ENCODE results near the gene ZNF425.

Gene ZNF425

GRCh38 chr7:149153346-149153745 is 27.2 kb upstream of the ZNF425 start:
- Histone ChIP-seq H3K36me3 (ENCODE audit: control insufficient read depth, insufficient read depth, low read length) (no peaks in the 10 kb centered on the region), H3K9me3 (ENCODE audit: control insufficient read depth, low read length) (no peaks in the 10 kb centered on the region), H3K4me1 (no peaks in the 10 kb centered on the region), H3K4me3 (ENCODE audit: low read depth, low read length) (no peak overlapping the region), H3K4me2 (ENCODE audit: low read length) (no peak overlapping the region), H3K79me2 (peaks cover 63% of the 10 kb centered on the region), H3K9ac (no peak overlapping the region), H3K27me3 (ENCODE audit: control insufficient read depth, insufficient read depth, low read length) (no peaks in the 10 kb centered on the region), H3K27ac (no peak overlapping the region), H2AFZ (no peak overlapping the region)
- TF ChIP-seq CTCF (IDR thresholded peaks at IDR 0.05) = no peak

- H3K4me2 ChIP-seq (ENCODE audit: low read length) = no peak overlapping the region
- H3K36me3 ChIP-seq (ENCODE audit: control insufficient read depth, insufficient read depth, low read length) = no peaks in the 10 kb centered on the region
- H3K27me3 ChIP-seq (ENCODE audit: control insufficient read depth, insufficient read depth, low read length) = no peaks in the 10 kb centered on the region
- no peak for TF ChIP-seq CTCF (IDR thresholded peaks at IDR 0.05)
- no peak overlapping the region for H3K27ac ChIP-seq
- no peak overlapping the region for H3K4me3 ChIP-seq (ENCODE audit: low read depth, low read length)
- H3K79me2 ChIP-seq = peaks cover 56% of the 10 kb centered on the region
- no peak overlapping the region for H3K9ac ChIP-seq
- no peak overlapping the region for H2AFZ ChIP-seq
- H3K9me3 ChIP-seq (ENCODE audit: control insufficient read depth, low read length) = no peaks in the 10 kb centered on the region
- no peaks in the 10 kb centered on the region for H3K4me1 ChIP-seq
Measured at GRCh38 chr7:149150981-149151380, 24.9 kb upstream of the ZNF425 start.

DNA sequence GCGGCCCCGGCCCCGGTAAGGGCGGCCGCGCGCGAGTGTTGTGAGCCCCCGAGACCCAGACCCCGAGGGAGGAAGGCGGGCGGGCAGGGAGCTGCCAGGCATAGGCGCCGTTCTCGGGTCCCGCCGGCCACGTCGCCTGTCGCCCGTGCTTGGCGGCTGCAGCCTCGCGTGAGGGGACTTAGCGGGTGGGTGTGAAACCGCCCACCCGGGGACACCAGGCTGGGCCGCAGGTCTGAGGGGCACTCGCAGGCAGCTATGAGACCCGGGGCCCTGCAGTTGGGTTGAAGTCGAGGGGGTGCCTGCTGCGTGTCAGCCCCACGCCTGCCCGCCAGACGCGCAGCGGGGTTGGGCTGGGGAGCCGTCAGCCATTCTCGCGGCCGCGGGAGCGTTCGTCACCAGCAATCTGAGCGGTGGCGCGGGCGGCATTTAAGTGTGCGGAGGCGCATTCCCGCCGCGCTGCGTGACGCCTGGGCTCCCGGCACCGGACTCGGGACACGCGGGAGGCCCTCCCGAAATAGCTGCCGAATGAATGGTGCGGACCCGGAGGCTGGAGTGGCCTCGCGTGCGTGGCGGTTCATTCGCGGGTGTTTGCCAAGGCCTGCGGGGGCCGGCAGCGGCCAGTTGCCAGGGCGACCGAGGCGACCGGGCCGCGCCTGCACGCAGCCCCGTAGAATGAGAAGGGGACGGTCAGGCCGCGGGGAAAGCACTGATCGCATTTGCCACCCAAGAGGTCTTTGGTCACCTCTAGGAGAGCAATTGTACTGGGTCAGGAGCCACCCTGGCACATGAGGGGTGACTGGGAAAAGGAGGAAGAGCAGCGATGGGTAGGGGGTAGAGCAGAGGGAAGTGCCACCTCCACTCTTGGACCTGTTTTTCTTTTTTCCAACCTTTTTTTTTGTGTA is 21.9 kb upstream of the ZNF425 start:
- Histone ChIP-seq H3K4me2 (ENCODE audit: low read length) (peak overlapping the region; percentile 87), H3K9me3 (ENCODE audit: control insufficient read depth, low read length) (no peaks in the 10 kb centered on the region), H3K27me3 (ENCODE audit: control insufficient read depth, insufficient read depth, low read length) (no peaks in the 10 kb centered on the region), H3K27ac (peak overlapping the region; percentile 71), H2AFZ (peak overlapping the region; percentile 91), H3K79me2 (peaks cover 38% of the 10 kb centered on the region), H3K4me1 (no peaks in the 10 kb centered on the region), H3K4me3 (ENCODE audit: low read depth, low read length) (peak overlapping the region; percentile 88), H3K9ac (peak overlapping the region; percentile 61), H3K36me3 (ENCODE audit: control insufficient read depth, insufficient read depth, low read length) (no peaks in the 10 kb centered on the region)
- TF ChIP-seq CTCF (IDR thresholded peaks at IDR 0.05) = no peak

- peak; percentile 64 for TF ChIP-seq CTCF (IDR thresholded peaks at IDR 0.05)
- H3K27me3 ChIP-seq (ENCODE audit: control insufficient read depth, insufficient read depth, low read length) = no peaks in the 10 kb centered on the region
Measured at GRCh38 chr7:149147072-149147751, 21.1 kb upstream of the ZNF425 start, which contains the start of gene ZNF398. TSS of gene ZNF398 (plus strand) at chr7:149147453. CDS start at chr7:149147743, 290 bp downstream.

More at GRCh38 chr7:149147072-149147751, 21.1 kb upstream of the ZNF425 start, which contains the start of gene ZNF398:
- peak within 1 kb of the TSS; percentile 100 for H2AFZ ChIP-seq
- peak within 1 kb of the TSS; percentile 61 for H3K9ac ChIP-seq
- H3K9me3 ChIP-seq (ENCODE audit: control insufficient read depth, low read length) = no peaks in the 10 kb centered on the region
- H3K36me3 ChIP-seq (ENCODE audit: control insufficient read depth, insufficient read depth, low read length) = no peaks in the 10 kb centered on the region
- H3K4me3 ChIP-seq (ENCODE audit: low read depth, low read length) = peak within 1 kb of the TSS; percentile 88
- H3K4me1 ChIP-seq = no peaks in the 10 kb centered on the region
- peak within 1 kb of the TSS; percentile 95 for H3K4me2 ChIP-seq (ENCODE audit: low read length)
- peaks cover 30% of the 10 kb centered on the region for H3K79me2 ChIP-seq
- peak within 1 kb of the TSS; percentile 73 for H3K27ac ChIP-seq

All from parathyroid adenoma (tissue), 2 donors.